IPS-NIHi7 (cell line): ENCODE data around the gene TRMT44.
A peak's percentile ranks its signal among the peaks of the same experiment; 100 is the strongest.

Source experiments
- DNase-seq: peaks from one replicate; pipeline ENCODE4 v3.0.0; 2012; ENCODE audit warnings: mixed read lengths; ENCODE audit errors: extremely low spot score

The TRMT44 gene

DNA sequence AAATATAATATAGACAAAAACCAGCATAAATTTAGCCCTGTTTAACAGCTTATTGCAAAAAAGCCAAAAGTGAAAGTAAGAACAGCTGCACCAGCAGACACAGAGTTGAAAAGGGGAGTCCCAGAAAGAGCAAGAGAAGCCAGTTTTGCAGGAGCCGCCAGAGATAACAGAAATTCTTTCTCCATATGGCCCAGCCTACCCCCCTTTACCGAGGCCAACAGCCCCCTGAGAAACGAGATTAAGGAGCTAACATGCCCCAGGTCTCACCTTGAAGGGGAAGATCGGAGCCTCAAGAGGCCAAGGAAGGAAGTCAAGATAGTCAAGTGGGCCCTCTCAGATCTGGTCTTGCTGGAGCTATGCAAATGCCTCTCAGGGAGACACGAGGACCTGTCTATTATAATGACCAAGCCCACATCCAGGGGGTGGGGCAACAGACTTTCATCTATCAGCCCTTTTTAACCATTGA lies 4.9 kb upstream of the TRMT44 start:
- DNase-seq: no peak

- DNase-seq: no peak
Measured at GRCh38 chr4:8437281-8437680, 3.3 kb upstream of the TRMT44 start.

- DNase-seq: no peak
Measured at GRCh38 chr4:8438743-8439142, 1.8 kb upstream of the TRMT44 start.

DNA sequence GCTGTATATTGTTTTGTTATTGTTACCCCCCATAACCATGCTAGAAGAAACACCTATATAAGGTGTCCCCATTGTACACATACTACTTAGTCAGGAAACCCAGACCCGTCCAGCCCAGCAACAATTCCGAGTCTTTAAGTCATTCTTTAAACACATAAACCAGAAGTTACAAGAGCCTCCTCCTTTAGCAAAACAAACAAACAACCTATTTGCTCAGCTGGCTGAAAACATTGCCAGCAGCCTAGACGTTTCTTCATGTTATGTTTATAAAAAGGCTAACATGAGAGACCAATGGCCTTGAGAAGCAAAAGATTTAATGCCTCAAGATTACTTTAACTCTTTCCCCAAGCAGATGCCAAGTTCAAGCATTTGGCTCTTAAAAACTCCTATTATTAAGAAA lies 1.4 kb upstream of the TRMT44 start:
- no peak for DNase-seq

DNA sequence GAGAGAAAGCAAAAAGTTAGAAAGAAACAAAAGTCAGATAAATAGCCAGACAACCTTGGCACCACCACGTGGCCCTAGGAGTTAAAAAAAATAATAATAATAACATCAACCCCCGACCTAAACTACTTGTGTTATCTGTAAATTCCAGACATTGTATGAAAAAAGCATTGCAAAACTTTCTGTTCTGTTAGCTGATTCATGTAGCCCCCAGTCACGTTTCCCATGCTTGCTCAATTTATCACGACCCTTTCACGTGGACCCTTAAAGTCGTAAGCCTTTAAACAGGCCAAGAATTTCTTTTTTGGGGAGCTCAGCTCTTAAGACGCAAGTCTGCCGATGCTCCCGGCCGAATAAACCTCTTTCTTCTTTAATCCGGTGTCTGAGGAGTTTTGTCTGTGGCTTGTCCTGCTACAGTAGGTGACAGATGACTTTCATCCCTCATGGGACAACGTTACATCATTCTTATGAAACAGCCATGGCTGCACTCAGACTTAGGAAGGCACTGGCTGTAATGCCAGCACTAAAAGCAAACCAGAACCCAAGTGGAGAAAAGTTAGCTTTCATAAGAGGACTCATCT lies 574 bp upstream of the TRMT44 start:
- DNase-seq: no peak

DNA sequence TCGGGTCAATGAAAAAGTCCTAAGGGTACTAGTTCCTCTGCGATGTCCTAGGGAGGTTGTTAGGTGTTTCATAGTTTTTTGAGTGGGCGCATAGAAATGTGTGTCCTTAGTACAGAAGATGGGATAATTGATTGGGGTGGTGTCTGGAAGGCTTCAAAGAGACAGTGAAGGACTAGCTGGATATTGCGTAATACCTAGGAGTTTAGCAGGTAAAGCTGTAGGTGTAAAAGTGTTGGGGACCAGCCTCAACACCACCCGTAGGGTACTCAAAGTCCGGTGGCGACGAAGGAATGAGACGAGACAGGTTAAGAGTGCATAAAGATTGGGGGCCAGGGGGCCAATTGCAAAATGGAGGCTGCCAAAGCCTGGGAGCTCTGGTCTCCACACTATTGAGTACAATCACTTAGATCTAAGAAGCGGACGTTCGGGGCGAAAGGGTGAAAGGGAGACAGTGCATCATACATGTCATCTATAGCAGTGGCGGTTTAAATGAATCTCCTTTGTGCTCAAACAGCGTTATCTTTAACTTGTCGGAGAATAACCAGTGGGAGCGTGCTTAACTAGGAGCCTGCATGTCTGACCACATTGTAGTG lies 1.0 kb downstream of the TRMT44 start:
- no peak for DNase-seq

- DNase-seq: no peak
Measured at GRCh38 chr4:8442596-8443358, 2.2 kb downstream of the TRMT44 start.

GRCh38 chr4:8443801-8444200 lies 3.2 kb downstream of the TRMT44 start:
- DNase-seq: no peak

GRCh38 chr4:8446122-8446521 lies 5.5 kb downstream of the TRMT44 start:
- DNase-seq: no peak

GRCh38 chr4:8451440-8452182 lies 11.0 kb downstream of the TRMT44 start:
- DNase-seq: no peak

- no peak for DNase-seq
Measured at GRCh38 chr4:8453957-8454356, 13.4 kb downstream of the TRMT44 start.

GRCh38 chr4:8457646-8458252 lies 17.2 kb downstream of the TRMT44 start:
- no peak for DNase-seq

DNA sequence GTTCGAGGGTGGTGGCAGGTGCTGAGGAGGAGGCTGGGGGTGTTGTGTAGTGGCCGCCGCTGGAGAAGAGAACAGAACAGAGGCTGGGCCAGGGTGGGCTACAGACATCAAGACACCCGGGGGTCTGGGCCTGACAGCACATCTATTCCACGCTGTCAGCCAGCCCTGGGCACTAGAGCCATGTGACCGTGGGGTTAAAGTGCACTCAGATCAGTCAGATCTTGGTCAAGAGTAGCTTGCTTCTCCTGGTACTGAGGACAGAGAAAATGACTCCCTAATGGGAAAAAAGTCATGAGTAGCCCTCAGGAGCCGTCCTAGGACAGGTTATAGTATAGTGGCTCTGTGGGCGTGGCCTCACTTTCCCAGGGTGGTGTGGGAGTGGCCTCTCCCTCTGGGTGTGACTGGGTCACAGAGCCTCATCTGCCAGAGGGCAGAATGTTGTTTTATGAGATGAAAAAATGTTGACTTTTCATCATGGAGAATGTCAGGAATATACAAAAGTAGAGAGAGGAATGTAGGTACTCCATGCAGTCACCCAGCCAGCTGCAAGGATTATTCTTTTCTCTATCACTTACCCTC lies 19.4 kb downstream of the TRMT44 start:
- no peak for DNase-seq

- no peak for DNase-seq
Measured at GRCh38 chr4:8461086-8461485, 20.5 kb downstream of the TRMT44 start.

DNA sequence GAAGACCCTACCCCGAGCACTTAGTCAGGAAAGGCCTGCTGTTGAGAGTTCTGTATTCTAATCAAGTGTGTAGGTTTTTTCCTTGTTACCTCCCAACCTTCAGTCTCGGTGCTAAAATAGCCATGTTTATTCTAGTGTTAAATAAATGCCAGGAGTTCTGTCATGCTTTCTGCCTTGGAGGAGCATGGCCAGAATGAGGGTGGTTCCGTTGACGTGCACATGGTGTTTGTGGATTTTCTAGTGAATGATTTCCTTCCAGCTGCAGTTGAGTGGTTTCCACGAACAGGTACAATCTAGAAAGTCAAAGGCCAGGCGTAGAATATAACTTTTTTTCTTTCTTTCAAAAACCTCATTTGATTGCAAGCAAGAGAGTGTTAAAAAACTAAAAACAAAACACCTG lies 21.0 kb downstream of the TRMT44 start:
- no peak for DNase-seq

- no peak for DNase-seq
Measured at GRCh38 chr4:8463811-8464210, 23.2 kb downstream of the TRMT44 start.

GRCh38 chr4:8464381-8464780 lies 23.8 kb downstream of the TRMT44 start:
- no peak for DNase-seq

- DNase-seq: no peak
Measured at GRCh38 chr4:8465615-8466611, 25.3 kb downstream of the TRMT44 start.

DNA sequence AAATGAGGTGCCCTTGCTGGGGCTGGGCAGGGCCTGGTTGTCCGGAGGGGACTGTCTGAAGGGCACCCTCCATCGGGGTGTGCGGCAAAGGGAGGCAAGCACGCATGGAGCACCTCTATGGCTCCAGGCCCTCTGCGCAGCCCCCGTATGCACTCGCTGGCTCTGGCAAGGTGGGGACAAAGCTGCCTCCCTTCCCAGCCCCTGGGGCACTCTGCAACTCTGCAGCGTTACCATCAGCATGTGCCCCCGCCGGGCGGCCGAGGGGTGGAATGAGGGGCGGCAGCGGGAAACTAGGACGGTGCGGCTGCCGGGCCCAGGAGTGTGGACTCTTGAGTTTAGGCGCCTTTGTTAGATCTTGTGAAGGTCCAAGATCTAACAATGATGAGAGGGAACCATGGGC lies 26.4 kb downstream of the TRMT44 start:
- no peak for DNase-seq

DNA sequence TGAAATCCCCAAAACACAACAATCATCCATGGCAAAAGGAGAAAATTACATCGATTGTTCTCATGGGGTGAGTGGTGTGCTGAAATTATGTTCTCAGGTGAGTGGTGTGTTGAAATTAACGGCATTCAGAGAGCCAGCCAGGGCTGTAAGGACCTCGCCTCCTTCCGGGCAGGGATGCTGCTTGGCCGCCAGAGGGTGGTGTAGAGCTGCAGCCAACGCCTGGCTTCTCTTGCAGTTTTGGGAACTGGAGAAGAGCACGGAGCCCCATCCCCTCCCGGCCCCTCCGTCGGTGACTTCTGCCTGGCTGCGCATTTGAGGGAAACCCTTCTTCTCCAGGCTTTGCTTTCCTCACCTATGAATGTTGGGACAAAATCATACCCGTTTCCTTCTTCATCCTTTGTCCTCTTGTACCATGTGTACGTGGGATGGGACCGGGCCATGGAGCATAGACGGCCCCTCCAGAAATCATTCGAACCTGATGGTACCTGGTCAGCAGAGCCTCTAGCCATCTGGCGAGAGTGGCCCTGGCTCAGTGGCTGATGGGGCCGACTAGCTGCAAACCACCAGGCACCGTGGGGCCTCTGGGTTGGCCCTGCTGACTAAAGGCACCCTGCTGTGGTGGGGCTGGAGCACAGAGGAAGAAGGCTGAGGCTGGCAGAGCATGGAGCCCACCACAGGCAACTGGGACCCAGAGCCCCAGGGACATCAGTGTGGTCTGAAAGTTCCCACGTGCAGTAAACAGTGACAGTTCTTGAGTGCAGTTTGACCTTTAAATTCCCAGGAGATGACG lies 28.4 kb downstream of the TRMT44 start:
- peak; percentile 91 for DNase-seq
